SK-N-MC (cell line): Measurements from ENCODE around the gene RAB11FIP2.

Source experiments
- EZH2 ChIP-seq: fragments of 200-600 bp; sonication (generic); IDR thresholded peaks from one replicate; pipeline ENCODE4 v1.6.1; 2017; ENCODE audit warnings: antibody characterized with exemption
- FOXP2 ChIP-seq: optimal IDR thresholded peaks from 2 replicates; pipeline ENCODE3; 2011; ENCODE audit warnings: mild to moderate bottlenecking, moderate library complexity; ENCODE audit not compliant: insufficient read depth; ENCODE audit errors: extremely low read length, control extremely low read depth
- POLR2AphosphoS5 ChIP-seq: IDR thresholded peaks from 2 replicates; pipeline ENCODE4 v1.6.1; 2012; ENCODE audit warnings: mild to moderate bottlenecking, low read depth, low read length, borderline replicate concordance

- TF ChIP-seq EZH2 (no peak), POLR2AphosphoS5 (no peak), FOXP2 (no peak)
Observed at GRCh38 chr10:118035354-118036005, 11.3 kb downstream of the RAB11FIP2 start.
